Brain pericyte (primary cell): Measurements from ENCODE around the gene BCL7C.

Source experiments
- DNase-seq: peaks from one replicate; pipeline ENCODE4 v3.0.0-alpha.2; 2012; ENCODE audit warnings: low read depth, low spot score

Gene BCL7C

DNA sequence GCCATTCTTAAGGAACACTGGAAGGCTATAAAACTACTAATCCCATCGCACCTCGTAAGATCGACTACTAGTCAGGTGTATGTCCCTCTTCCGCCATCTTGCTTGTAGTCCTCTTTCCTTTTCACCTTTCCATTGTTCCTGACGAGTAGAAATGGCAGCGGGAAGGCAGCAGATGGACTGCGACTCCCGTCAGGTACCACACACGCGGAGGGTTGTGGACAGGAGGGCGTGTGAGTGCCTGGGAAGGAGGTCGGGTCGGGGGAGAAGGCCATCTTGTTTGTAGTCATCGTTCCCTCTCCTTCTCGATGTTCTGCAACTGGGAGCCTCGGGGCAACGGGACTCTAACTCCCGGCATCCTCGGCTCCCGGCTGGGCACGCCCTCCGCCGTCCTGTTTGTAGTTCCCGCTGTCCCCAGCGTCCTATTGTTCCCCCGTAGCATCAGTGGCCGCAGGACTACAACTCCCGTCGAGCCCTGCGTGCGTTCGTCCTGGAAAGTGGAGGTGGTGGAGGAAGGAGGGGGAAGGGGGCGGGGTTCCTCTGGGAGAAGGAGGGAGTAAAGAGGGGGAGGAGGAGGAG, 29.2 kb upstream of the BCL7C start:
- DNase-seq: peak; percentile 99

GRCh38 chr16:30922420-30922959, 28.6 kb upstream of the BCL7C start:
- DNase-seq: peak; percentile 100

- DNase-seq: peak; percentile 77
These were observed 28.0 kb upstream of the BCL7C start for GRCh38 chr16:30921748-30922419.

DNA sequence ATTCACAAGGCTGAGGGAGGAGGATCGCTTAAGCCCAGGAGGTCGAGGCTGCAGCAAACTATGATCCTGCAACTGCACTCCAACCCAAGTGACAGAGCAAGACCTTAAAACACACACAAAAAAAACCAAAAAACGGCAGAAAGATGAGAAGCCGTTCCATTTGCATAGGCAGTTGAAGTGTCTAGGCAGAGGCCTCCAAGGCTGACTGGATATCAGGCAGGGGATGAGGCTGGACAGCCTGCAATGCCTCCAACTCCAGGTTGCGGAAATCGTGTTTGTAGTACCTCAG, 27.5 kb upstream of the BCL7C start:
- no peak for DNase-seq

DNA sequence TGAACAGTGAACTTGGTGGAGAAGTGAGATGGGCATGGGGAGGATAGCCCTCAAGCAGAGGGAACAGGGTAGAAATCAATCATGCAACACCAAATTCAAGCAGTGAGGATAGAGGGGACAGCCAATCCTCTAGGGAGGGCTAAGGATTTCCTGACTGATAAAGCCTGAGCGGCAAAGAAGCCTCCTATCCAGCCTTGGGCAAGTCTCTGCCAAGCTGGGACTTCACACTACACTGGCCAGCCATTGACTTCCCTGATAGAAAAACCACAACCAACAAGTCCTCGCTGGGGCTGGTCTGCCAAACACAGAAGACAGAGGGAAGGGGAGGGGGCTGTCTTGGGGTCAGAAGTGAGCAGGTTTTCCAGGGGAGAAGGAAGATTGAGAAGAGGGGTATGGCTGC, 27.0 kb upstream of the BCL7C start:
- no peak for DNase-seq

DNA sequence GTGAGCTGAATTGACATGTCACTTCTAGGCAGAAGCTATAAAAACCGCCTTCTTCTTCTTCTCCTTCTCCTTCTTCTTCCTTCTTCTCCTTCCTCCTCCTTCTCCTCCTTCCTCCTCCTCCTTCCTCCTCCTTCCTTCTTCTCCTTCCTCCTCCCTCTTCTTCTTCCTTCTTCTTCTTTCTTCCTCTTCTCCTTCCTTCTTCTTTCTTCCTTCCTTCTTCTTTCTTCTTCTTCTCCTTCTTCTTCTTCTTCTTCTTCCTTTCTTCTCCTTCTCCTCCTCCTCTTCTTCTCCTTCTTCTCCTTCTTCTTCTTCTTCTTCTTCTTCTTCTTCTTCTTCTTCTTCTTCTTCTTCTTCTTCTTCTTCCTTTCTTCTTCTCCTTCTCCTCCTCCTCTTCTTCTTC, 24.7 kb upstream of the BCL7C start:
- no peak for DNase-seq

- DNase-seq: no peak
These were observed 21.0 kb upstream of the BCL7C start for GRCh38 chr16:30914830-30915229.

DNA sequence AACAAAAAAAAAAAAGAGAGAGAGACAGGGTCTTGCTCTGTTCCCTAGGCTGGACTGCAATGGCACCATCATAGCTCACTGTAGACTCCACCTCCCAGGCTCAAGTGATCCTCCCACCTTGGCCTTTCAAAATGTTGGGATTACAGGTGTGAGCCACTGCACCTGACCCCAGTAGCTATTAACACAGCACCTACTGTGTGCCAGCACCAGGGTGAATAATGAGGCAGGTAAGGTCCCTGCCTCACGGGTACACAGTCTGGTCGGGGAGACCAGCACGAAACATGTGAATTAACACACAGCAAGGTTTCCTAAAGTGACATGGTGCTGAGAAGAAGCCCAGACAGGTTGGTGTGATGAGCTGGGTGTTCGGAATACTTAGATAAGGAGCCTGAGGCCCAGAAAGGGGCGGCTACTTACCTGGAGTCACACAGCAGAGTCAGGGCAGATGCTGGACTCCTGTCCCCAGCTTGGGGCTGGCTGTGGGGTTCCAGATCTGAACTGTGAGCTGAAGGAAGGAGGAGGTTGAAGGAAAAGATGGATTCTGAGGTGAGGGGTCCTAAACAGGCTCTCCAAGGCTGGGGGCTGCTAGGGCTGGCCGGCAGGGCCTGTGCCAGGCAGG, 19.0 kb upstream of the BCL7C start:
- DNase-seq: no peak

DNA sequence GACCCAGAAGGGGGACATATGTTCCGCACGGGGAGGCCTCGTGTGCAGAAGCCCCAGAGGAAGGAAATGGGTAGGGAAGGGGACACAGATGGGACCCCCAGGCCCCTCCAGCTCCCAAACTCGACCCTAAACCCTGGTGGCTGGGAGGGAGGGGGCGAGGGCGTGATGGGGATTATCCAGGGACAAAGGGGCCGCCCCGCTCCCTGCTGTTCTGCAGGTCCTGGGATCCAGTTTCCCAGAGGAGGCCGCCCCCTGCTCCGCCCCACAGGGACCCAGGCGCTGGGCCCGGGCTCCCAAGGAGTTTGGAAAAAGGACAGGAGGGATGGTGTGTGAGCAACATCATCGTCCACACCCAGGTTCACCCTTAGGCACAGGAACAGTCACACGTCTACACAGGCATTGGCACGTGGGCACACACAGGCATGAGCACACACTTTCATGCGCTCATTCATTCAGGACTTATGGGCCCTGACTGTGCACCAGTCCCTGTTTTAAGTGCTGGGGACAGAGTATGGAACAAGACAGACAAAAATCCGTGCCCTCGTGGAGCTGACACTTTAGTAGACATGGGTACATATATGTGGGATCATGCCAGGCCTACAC, 16.7 kb upstream of the BCL7C start:
- no peak for DNase-seq

- no peak for DNase-seq
These were observed 13.2 kb upstream of the BCL7C start for GRCh38 chr16:30907064-30907463.

DNA sequence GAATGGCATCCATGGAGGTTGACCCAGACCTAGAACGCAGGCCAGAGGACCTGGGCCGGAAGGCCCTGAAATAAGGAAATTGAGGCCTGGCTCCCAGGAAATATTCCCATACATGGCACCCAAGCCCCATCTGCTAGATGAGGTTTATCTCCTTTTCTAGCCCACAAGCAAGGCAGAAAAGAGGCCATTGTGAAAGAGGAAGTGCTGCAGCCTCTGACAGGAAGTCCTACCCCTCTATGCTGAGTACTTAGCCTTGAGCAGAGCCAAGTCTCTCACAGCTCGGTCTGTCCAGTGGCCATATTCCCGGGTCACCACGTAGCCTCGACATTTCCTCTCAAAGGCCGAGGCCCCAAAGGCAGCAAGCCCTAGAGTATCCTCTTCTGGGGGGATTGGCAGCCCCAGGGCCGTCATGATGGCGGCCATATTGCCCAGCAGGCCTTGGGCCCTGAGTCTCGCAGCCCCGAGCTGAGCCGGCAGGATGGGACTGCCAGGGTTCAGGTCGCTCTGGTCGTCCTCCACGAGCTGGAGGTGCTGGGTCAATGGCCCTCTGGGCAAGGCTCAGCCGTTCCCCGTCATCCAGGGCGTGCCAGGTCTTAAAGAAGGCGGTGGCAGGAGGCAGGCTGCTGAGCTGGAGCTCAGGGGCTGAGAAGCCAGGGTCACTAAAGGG, 10.4 kb upstream of the BCL7C start:
- DNase-seq: no peak

GRCh38 chr16:30903596-30903995, 9.7 kb upstream of the BCL7C start:
- DNase-seq: no peak

GRCh38 chr16:30903002-30903401, 9.1 kb upstream of the BCL7C start:
- DNase-seq: no peak

GRCh38 chr16:30902029-30902972, 8.4 kb upstream of the BCL7C start:
- DNase-seq: no peak

DNA sequence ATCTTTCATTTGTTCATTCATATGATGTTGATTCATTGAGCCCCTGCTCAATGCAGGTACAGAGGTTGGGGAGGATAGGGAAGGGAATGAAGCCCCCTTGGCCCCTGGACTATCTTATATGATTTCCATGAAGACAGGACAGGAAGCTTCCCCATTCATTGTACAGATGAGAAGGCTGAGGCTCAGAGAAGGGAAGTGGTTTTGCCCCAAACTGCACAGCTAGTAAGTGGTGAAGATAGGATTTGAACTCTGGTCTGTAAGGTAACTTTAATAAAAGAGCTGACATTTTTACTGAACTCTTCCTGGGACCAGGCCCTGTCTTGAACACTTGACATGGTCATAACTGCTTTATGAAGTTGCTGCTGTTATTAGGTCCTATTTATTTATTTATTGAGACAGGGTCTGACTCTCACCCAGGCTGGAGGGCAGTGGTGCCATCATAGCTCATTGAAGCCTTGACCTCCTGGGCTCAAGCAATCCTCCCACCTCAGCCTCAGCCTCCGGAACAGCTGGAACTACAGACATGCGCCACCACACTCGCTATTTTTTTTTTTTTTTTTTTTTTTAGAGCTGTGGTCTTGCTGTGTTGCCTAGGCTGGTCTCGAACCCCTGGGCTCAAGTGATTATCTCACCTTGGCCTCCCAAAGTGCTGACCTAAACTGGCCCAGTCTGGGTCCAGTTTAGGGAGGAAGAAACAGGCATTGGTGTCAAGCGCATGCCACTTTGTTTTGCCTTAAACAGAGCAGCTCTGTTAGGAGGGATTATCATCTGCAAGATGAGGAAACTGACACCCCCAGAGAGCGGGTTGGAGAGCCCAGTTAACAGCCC, 7.5 kb upstream of the BCL7C start:
- no peak for DNase-seq

- DNase-seq: no peak
These were observed 6.7 kb upstream of the BCL7C start for GRCh38 chr16:30900588-30900987.

GRCh38 chr16:30899794-30900193, 5.9 kb upstream of the BCL7C start:
- DNase-seq: no peak

- peak; percentile 39 for DNase-seq
These were observed 3.2 kb upstream of the BCL7C start for GRCh38 chr16:30896889-30897733.

GRCh38 chr16:30896261-30896888, 2.5 kb upstream of the BCL7C start, which contains the start of gene CTF1:
CTF1 (plus strand) TSS chr16:30896614; CDS start chr16:30896644, 30 bp downstream.
- DNase-seq: peak; percentile 39
